Stromal cell of bone marrow (primary cell): ENCODE results near the gene RPS6KL1.

ENCODE experiments used
- DNase-seq: peaks from one replicate; pipeline ENCODE4 v3.0.0-alpha.2; 2012; ENCODE audit warnings: low read depth

RPS6KL1 gene

DNA sequence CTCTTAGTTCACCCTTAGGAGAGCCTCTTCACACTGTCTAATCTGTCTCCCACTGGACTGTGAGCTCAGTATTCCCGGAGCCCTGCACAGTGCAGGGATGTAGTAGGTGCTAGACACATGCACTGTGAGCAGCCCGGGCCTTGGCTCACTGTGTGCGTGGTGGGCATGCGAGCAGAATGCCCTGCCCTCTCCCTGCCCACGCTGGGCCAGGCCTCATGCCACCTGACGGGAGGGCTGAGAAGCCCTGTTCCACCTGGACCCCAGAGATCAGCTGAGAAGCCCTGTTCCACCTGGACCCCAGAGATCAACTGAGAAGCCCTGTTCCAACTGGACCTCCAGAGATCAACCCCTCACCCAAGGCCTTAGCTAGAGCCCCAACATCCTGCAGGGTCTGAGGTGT lies 10.9 kb downstream of the RPS6KL1 start:
- no peak for DNase-seq

GRCh38 chr14:74911704-74912103 lies 11.4 kb downstream of the RPS6KL1 start:
- no peak for DNase-seq

DNA sequence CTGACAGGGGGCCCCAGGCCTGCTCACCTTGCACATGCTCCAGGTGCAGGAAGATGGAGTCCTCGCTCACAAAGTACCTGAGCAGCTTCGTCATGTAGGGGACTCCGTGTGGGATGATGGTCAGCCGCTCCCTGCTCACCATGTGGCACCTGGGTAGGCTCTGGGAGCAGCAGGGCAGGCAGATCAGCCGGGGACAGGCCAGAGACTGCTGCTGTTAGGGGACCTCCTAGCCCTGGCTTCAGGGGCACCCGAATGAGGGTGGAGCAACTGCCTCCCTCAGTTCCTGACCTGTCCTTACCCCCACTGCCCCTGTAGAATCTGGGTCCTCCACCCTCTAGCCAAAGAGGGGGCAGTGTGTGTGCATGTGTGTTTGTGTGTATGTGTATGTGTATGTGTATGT lies 11.8 kb downstream of the RPS6KL1 start:
- no peak for DNase-seq

DNA sequence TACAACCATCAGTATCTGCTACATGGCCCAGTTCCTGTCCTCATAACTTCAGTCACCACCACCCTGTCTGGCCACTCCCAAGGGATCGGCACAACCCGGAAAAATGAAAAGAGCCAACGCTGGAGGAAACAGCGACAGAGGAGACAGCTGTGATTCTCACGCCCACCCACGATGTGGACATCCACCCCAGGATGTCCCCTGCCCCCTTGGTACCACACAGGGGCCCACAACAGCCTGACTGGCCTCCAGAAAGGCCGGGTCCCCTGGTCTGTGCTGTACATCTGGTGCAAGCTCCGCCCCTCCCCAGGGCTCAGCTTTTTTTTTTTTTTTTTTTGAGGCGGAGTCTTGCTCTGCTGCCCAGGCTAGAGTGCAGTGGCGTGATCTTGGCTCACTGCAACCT lies 12.5 kb downstream of the RPS6KL1 start:
- no peak for DNase-seq

- DNase-seq = no peak
Observed at GRCh38 chr14:74909911-74910310, 13.1 kb downstream of the RPS6KL1 start.

- no peak for DNase-seq
Observed at GRCh38 chr14:74909501-74909900, 13.6 kb downstream of the RPS6KL1 start.

DNA sequence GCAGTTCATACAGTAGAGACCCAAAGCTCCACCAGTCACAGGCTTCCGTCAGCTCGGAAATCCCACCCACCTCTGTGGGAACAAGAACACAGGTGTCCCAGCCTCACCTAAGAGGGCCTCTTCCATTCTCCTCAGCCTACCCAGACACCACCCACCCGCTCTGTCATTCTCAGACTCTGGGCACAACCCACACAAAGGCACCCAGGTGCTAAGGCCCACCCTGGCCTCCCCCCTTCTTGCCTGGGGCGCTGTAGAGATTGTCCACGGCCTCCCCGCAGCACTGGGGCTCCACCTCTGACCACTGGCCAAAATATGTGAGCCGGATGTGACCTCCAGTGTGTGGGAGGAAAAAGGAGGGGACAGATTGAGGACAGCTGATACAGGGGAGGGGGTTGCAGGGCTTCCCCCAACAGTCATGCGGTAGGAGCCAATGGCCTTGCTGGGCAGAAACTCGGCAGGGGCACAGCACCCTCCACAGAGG lies 14.2 kb downstream of the RPS6KL1 start:
- DNase-seq = no peak

DNA sequence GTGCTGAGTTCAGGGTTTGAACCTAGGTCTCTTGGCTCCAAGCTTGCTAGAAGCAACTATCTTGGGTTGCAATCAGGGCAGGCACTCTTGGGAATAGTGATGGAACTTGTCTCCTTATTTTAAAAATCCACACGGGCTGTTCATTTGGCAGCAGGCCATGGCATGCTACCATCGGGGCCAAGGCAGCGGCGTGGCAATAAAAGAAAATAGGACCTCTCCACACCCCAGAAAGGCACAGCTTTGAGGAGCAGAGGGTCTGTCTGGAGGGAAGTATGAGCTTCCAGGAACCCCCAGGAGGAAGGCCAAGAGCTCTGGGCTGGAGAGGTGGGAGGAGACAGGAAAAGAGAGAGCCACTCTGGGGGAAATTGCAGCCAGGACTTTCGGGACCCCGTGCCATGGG lies 15.3 kb downstream of the RPS6KL1 start:
- DNase-seq = no peak

GRCh38 chr14:74906925-74907521 lies 16.0 kb downstream of the RPS6KL1 start:
- no peak for DNase-seq

DNA sequence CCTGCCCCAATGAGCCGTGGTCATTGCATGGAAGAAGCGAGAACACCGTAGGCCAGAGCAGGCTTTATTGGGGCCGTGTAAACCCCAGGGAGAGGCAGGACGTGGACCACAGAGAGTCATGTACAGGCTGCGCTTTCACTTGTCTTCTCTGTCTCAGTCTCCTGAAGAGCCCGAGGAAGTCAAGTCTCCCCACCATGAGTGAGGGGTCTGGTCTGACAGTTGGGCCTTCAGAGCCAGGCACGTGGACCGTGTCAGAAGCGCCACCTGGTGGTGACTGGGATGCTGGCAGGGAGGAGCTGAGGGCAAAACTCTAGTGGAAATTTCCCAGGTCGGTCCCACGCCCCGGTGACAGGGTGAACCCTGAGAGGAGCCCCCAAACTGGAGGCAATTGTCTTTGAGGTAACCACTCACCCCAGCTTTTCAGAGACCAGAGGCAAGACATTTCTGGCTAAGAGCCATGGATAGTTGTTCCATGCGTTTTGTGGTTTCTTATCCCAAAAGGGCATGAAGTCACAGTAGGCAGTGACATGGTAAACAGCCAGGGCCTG lies 17.4 kb downstream of the RPS6KL1 start:
- no peak for DNase-seq

DNA sequence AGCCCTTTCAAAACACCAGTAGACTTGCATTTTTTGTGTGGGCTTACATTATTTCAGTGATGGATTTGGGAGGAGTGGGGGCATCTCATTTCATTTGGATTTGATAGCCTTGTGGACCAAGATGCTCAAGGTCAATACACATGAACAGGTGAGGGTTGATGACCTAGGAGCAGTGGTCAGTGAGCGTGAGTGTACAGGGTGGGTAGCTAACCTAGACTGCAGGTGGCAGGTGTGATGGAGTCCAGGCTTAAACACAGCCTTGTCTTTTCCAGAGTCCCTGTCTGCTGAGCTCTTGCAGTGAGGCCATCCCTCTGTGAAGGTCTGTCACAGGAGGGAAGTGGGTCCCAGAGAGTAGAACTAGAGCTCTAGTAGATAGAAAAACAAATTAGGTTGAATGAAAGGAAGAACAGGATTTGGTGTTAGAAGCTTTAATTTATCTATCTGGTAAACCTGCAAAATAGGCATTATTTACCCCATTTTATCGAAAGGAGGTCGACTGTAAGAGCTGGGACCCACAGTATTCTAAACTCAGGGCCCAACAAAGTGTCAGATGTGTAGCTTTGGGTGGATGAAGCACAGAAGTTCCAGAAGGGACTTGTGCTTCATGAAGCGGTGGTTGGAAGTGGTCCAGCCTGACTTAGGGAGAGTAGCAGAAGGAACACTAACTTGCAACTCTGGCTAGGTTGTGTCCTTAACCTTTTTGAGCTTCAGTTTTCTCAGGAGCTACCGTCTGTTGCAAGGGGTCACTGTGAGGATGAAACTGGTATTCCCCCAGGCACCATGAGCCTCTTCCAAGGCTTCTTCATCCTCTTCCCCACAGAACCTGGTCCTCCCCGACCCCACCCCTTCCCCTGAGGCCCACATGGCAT lies 18.2 kb downstream of the RPS6KL1 start:
- DNase-seq = no peak

- no peak for DNase-seq
Observed at GRCh38 chr14:74902941-74903705, 19.9 kb downstream of the RPS6KL1 start.

- DNase-seq = no peak
Observed at GRCh38 chr14:74898694-74899093, 24.4 kb downstream of the RPS6KL1 start.

GRCh38 chr14:74898083-74898482 lies 25.0 kb downstream of the RPS6KL1 start:
- no peak for DNase-seq

- DNase-seq = no peak
Observed at GRCh38 chr14:74897642-74898041, 25.4 kb downstream of the RPS6KL1 start.

DNA sequence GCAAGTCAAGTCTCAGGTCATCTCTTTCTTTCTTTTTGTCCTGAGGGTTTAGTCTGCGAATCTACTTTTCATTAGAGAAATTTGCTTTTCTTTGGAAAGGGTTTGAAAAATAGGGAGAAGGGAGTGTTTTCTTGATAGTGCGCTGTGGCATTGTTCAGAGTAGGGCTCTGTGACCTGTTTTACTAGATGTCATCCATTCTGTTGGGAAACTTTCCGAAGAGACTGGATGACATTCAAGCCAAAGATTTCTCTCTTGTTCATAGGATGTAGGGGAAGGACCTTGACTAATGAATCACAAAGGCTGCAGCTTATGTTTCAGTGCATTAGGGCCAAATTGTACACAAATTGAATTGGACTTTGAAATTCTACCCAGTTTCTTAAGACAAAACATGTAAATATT lies 26.7 kb downstream of the RPS6KL1 start:
- DNase-seq = no peak

- no peak for DNase-seq
Observed at GRCh38 chr14:74893614-74894091, 29.4 kb downstream of the RPS6KL1 start.

- DNase-seq = no peak
Observed at GRCh38 chr14:74892745-74893144, 30.3 kb downstream of the RPS6KL1 start.

DNA sequence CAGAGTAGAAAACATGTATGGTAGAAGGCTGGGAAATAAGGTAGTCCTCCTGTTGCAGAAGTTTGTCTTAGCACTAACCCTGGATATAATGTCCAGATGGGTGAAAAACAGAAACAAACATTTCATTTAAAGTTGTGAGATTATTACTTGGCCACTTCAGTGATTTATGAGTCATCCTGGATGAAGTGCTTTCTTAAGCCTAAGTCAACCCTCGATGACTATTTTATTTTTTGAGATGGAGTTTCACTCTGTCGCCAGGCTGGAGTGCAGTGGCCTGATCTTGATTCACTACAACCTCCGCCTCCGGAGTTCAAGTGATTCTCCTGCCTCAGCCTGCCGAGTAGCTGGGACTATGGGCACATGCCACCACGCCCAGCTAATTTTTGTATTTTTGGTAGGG lies 31.2 kb downstream of the RPS6KL1 start:
- DNase-seq = peak; percentile 45

- DNase-seq = no peak
Observed at GRCh38 chr14:74890262-74890661, 32.8 kb downstream of the RPS6KL1 start.

DNA sequence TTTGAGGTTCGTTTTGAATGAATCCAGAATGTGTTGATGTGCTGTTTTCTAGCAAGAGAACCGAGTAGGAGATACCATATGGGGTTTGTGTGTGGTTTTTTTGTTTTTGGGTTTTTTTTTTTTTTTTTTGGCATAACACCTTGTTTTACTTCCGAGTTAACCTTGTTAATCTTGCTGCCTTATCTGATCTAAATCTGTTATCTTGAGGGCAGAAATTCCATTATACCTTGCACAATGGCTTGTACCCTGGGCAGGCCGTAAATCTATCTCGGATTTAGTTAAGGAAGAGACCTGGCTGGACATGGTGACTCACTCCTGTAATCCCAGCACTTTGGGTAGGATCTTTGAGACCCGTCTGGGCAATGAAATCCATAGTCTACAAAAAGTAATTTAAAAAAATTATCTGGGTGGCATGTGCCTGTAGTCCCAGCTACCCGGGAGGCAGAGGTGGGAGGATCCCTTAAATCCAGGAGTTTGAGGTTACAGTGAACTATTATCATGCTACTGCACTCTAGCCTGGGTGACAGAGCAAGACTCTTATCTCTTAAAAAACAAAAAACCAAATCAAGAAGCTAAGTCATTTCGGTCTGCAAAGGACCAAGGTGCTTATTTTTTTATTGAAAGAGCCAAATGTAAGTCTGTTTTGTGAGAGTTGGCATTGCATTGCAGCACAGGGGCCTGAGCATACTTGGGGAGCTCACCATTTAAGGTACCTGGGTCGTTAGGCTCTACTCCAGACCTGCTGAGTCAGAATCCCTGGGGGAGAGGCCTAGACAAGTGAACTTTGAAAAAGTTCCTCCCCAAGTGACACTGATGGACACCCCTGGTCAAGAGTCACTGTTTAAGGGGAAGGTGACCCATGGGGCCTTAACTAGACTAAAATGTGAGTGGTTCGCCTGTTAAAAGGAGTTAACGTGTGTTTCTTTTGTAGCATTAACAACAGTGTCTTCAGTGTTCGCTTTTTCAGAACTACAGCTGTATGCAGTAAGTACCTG lies 34.6 kb downstream of the RPS6KL1 start:
- DNase-seq = no peak
